Right forelimb (tissue), 1 donor: ENCODE results near the gene NODAL.

Experiments
- DNase-seq: peaks from one replicate; pipeline ENCODE4 v3.0.0-alpha.2; 2018

NODAL gene

GRCh38 chr10:70432561-70433263 is 8.8 kb downstream of the NODAL start:
- no peak for DNase-seq

- DNase-seq, result no peak
These were observed 9.4 kb downstream of the NODAL start for GRCh38 chr10:70432101-70432500.

GRCh38 chr10:70430493-70431445 is 10.7 kb downstream of the NODAL start:
- DNase-seq, result no peak

GRCh38 chr10:70426823-70427222 is 14.7 kb downstream of the NODAL start:
- DNase-seq, result no peak

- no peak for DNase-seq
These were observed 16.4 kb downstream of the NODAL start for GRCh38 chr10:70425096-70425495.

GRCh38 chr10:70424320-70424719 is 17.2 kb downstream of the NODAL start:
- no peak for DNase-seq

- no peak for DNase-seq
These were observed 22.8 kb downstream of the NODAL start for GRCh38 chr10:70418713-70419112.

- DNase-seq, result no peak
These were observed 23.3 kb downstream of the NODAL start for GRCh38 chr10:70418229-70418628.

- DNase-seq, result no peak
These were observed 23.9 kb downstream of the NODAL start for GRCh38 chr10:70417568-70417967.

GRCh38 chr10:70412356-70412755 is 29.1 kb downstream of the NODAL start:
- DNase-seq, result no peak

GRCh38 chr10:70410608-70411007 is 30.9 kb downstream of the NODAL start:
- no peak for DNase-seq

GRCh38 chr10:70409772-70410171 is 31.7 kb downstream of the NODAL start:
- no peak for DNase-seq

GRCh38 chr10:70405037-70405824 is 36.2 kb downstream of the NODAL start:
- peak; percentile 72 for DNase-seq

GRCh38 chr10:70404787-70405036 is 36.8 kb downstream of the NODAL start:
- no peak for DNase-seq

- DNase-seq, result peak; percentile 100
These were observed 37.3 kb downstream of the NODAL start, which contains the start of gene EIF4EBP2 for GRCh38 chr10:70404036-70404786. TSS of gene EIF4EBP2 (plus strand) at chr10:70404145. CDS start at chr10:70404402, 257 bp downstream.

- no peak for DNase-seq
These were observed 37.9 kb downstream of the NODAL start for GRCh38 chr10:70403483-70404035.

GRCh38 chr10:70399177-70399576 is 42.3 kb downstream of the NODAL start:
- no peak for DNase-seq

GRCh38 chr10:70396140-70396539 is 45.3 kb downstream of the NODAL start:
- DNase-seq, result no peak

GRCh38 chr10:70391654-70392053 is 49.8 kb downstream of the NODAL start:
- no peak for DNase-seq
